ENCODE data around the gene LARP4B. TPM values are rescaled to one million over a fixed set of nuclear protein-coding genes. Genes with fewer than 3 reads are reported as not detected.

Gene LARP4B
- polyA plus RNA-seq, 12 donors = 47.1 to 99.8 (median 66.7) TPM; not detected in 1

DNA sequence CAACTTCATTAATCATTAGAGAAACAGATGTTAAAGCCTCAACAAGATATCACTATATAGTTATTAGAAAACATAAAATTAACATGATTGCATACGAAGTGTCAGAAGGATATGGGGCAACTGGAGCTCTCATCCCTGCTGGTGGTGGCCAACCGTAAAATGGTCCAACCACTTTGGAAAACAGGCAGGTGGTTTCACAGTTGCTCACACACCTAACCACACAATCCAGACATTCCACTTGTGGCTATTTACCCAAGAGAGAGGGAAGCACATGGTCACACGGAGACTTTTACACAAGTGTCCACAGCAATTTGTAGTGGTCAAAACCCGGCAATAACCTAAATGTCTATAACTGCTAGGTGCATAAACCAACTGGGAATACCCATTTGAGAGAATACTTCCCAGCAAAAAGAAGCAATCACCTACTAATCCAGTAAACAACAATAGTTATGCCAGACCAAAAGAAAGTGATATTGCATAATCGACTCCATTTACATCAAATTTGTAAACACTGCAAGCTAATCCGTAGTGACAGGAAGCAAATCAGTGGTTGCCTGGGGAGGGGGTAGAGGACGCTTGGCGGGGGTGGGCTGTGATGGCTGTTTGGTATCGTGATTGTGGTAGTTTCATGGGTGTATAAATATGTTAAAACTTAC, 91.8 kb downstream of the LARP4B start:
- DNase-seq = no peak

DNA sequence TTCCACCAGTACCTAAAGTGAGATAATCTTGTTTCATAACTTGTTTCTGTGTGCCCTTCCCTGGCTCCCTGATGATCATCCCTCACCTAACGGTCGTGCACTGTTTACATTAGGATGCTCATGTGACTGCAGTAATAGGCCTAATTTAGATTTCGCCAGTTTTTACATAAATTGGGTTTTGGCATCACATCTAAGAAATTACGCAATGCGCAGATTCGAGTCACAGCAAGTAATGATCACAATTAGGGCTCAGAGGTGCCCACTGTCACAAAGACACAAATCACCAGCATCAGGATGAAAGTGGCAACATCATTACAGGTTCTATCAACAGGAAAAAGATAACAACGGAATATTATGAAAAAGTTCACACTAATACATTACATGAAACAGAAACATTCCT, 94.7 kb downstream of the LARP4B start:
- DNase-seq = no peak

DNA sequence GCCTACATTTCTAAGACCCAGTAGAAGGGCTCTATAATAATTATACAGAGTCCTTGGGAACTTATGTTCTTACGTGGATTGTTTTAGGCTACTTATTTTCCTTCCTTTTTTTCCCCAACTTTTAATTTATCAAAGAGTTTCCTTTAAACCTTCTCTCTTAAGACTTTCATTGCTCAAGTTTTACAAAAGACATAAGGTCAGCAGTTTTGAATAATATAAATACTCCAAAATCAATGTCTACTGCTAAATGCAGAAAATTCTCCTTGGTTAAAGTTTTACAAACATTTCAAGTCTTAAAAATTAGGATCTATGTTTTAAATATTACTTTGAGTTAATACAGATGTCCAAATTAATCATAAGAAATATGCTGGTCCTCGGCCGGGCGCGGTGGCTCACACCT, 97.0 kb downstream of the LARP4B start:
- no peak for DNase-seq

DNA sequence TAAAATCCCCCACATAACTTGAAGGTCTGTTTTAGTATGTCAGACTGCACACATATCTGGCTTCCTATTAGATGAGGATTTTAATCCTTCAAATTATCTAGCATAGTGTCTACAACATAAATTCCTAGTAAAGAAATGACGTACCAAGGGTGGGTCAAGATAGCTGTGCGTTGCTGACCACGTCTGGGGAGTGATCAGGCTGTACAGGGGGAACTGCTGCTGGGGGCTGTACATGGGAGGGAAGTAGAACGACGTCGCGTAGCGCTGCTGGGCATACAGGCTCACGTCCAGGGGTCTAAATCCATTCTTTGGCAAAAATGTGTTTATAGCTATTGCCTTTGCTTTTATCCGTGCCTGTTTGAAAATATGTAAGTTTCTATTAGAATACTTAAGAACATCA, 102.3 kb downstream of the LARP4B start:
- DNase-seq = no peak

DNA sequence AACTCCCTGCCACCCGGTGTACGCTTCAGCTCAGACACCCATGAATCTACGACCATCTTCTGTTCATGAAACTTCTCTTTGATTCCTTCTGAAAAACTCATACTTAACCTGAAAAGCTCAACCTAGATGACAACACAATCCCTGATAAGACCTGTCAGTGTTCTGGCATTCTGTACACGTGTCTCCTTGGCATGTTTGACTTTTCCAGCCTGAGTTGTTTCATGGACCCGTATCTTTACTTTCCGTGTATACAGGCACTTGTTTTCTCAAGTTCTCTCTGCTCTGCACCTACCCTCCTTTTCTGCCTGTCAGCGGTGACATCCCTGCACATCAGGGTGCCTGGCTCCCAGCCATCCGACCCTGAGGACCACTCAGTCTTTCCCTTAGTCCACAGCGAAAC, 103.3 kb downstream of the LARP4B start:
- DNase-seq = no peak

DNA sequence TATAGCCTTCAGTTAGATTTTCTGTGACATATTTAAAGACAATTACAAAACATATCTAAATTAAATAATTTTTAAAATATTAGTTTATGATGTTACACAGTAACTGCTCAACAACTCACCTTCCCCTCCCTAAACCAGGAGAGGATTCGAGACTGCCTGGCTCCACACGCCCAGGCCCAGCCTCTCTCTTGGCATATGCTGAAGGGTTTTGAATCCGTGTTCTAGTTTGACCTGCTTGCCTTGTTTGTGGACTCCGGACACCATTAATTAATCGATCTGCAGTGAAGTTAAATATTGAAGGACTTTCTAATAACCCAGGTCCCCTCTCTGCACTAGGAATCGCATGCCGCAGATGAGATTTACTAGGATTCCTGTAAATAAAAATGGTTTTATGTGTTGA, 106.6 kb downstream of the LARP4B start:
- no peak for DNase-seq

DNA sequence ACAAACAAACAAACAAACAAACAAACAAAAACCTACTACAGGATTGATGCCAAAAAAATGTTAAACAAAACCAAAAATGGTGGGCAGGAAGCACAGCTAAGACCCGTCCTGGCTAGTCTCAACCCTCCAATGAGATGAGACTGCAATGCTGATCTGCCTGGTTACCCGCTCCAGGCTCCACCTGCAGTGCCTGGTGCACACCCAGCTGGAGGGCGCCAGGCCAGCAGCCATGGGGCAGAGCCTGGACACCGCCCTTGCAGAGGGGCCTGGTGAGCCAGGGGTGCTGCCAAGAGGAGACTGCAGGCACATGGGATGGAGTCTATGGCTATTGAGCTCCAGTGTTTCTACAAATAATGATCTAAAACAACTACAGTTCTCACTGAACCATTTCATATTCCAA, 107.0 kb downstream of the LARP4B start:
- DNase-seq = no peak

DNA sequence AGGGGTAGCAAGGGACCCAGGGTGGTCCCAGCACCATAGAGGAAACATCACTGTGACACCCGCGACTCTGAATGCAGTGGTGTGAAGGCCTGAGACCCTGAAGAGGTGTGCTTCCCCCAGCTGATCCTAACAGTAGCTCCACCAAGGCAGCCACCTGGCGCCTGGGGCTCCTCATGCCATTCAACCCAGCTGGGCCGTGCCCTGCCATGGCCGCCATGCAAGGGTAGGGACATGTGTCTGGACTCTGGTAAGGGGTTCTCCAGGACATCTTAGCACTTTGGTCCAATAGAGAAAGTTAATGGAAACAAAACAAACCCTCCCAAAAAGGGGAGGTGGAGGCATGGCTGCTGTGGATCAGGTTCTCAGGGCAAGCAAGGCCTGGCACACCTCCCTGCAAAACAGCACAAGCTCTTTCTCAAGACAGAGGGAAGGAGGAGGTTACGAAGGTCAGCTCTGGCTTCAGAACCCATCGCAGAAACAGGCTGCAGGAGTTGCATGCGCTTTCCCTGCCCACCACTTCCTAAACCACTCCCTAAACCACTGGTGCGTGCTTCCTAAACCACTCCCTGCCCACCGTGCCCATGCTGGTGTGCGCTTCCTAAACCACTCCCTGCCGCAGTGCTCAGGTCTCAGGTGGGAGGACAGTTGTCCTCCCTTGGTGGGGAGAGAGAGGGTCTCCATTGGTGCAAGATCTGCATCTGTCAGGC, 108.7 kb downstream of the LARP4B start:
- DNase-seq = no peak

DNA sequence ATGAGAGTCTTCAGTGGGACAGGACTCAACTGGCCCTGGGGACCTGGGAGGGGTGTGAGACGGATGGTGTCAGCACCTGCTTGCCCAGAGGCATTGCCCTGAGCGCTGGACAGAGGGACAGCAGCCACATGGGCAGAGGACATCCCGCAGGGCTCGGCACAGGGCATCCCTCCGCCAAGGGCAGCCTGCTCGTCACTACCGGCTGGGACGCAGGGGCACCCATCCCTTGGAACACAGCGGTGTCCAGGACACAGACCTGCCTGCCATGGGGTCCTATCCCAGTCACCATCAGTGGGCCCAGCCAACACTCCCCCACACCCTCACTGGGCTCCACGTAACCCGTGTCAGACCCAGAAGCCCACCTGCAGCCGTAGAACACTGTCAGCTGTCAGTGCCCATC, 109.3 kb downstream of the LARP4B start:
- DNase-seq = no peak

DNA sequence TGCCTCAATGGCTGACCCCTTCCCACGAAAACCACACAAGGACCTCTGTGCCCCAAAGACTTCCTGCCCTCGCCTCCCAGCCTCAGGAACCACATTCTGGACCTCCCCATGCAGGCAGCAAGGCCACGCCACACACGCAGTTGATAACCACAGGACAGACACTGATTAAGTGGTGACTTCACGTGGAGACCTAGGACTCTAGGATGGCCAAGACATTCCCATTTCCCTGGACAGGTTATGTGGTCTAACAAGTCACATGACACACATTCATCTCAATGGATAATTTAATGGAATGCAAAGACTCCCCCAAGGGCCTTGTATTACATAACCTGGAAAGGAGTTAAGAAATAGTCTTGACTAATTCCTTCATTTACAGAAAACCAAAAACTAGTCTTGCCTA, 110.2 kb downstream of the LARP4B start:
- DNase-seq = no peak

DNA sequence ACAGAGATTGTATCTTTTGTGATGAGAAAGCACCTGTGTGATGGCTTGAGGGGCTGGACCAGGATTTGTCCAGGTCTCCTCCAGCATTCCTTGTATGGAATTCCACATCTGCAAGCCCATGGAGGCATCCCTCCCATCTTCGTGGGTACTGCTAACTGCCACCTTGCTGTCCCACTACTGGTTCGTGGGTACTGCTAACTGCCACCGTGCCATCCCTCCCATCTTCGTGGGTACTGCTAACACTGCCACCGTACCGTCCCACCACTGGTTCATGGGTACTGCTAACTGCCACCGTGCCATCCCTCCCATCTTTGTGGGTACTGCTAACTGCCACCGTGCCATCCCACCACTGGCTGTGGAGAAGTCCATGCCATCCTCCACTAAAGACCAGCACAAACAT, 111.7 kb downstream of the LARP4B start:
- no peak for DNase-seq

DNA sequence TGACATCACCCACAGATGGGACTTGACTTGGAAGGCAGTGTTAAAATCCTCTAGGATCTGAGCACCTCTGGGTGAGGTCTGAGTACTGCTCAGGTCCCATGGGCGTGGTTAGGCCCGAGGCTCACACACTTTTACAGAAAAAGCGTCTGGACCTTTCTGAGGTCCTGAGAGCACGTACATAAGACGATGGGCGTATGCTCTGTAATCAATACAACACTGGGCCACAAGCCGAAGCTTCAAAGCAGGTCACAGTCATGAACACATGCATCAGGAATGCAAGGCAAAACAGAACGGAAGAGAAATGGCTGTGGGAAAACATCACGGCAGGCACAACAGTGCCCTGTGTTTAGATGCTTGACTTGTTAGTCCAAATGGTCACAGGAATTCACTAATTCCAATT, 112.2 kb downstream of the LARP4B start:
- no peak for DNase-seq

DNA sequence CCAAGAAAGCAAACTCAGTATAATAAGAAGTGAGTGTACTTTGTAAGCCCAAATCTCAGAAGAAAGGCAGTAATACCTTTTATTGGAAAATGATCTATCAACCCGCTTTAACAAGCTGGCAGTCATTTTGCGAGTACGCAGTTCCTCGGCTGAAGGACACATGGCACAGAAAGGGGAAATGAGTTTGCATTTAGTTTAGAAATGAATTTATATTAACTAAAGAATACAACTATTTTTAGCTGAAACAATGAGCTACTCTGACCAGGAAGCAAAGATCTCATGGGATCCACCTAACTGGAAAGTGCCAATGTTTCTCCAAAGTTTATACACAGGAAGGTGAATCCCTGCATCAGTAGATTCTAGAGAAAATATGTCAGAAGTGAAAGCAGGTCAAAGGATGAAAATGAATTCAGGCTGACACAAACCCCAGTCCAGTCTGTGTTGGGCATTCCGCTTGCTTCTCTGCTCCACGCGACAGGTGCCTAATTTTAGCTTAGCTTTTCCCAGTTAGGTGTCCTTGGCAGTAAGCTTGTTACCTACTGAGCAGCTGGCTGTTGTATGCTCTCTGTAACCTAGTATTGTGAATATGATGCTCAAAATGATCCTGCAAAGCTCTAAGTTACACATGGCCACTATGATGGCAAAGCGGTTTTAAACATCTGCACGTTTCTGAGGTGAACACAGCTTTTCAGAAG, 112.8 kb downstream of the LARP4B start:
- DNase-seq = no peak

DNA sequence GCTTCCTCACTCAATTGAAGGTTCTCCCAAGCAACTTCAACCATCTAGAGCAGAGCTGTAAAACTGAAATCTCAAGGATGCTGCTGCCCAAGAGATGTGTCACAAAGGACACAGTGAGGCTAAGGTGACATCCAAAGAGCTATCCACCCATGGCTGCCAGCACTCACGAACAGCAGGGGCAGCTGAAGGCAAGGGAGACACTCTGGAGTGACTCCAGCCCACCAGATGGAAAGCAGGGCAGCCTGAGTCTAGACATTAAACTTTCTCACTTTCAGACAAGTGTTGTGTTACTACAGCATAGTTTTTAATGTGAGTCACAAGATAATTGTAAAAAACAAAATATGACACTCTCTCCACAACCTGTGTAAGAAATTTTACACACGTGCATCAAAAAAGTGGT, 113.5 kb downstream of the LARP4B start:
- DNase-seq = no peak

DNA sequence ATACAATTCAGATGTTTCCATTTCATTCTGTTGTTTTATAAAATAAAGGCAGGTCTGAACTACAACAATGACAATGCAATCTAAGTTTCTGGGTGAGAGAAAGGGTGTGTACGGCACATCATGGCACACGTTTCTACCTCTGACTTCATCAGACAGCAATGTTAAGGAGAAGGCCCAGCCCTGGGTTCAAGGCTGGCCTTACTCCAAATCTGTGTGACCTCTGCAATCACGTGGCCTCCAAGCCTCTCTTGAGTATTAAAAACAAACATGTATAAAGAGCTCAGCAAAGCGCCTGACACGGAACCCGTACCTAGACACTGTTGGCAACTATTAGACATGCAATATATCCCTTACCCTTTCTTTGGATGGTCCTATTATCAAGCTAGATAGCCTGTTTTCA, 114.1 kb downstream of the LARP4B start:
- no peak for DNase-seq

DNA sequence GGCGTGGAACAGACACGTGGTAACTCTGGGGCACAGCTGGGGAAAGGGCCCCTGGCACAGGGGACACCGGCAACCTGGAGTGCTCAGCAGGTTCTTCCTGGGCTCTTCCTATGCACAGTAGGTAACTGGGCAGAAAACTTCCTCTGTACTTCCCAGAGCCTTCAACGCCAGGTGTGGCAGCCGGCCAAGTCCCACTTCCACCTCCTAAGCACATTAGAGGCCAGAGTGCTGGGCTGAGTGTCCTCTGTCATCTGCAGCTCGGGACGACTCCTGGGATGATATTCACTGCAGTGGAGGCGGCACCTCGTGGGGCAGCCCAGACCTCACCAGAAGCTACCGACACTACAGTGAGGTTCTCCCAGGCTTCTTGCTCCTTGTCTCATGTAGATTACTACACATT, 114.5 kb downstream of the LARP4B start:
- DNase-seq = no peak

DNA sequence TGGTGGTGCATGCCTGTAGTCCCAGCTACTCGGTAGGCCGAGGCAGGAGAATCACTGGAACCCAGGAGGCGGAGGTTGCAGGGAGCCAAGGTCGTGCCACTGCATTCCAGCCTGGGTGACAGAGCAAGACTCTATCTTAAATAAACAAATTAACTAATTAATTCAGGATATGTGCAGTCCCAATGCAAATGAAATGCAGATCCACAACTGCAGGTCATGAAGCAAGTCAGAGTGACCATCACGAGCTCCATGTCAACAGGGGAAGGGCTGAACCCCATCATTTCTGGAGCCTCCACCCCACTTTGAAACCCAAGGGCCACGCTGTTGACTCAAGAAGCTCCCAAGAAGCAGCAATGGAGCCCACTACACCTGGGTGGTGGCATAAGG, 115.4 kb downstream of the LARP4B start:
- DNase-seq = no peak

DNA sequence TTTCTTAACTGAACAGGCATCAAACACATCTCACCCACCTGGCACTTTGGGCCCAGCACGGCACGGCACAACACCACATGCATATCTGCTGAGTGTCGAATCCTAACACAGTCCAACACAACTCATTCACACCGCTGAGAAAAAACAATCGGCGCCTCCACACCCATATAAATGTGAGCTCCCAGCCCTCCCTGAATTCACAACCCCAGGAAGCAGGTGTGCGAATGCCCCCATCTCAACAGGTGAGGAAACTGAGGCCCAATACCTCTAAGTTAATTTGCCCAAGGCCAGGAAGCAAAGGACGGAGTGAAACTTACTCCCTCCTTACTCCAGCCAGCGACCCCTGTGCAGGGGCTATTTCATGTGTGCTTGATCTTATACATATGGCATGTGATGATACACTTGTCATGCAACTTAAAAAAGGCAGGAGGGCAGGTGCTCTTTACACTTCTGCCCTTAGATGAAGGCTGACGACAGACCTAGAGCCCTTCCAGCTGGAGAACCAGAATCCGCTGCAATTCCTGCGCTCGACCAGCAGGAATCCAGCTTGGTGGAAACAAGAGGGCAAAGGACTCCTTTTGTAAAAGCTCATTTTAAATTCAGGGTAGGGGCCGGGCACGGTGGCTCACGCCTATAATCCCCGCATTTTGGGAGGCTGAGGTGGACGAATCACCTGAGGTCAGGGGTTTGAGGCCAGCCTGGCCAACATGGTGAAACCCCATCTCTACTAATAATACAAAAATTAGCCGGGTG, 116.0 kb downstream of the LARP4B start:
- DNase-seq = no peak

DNA sequence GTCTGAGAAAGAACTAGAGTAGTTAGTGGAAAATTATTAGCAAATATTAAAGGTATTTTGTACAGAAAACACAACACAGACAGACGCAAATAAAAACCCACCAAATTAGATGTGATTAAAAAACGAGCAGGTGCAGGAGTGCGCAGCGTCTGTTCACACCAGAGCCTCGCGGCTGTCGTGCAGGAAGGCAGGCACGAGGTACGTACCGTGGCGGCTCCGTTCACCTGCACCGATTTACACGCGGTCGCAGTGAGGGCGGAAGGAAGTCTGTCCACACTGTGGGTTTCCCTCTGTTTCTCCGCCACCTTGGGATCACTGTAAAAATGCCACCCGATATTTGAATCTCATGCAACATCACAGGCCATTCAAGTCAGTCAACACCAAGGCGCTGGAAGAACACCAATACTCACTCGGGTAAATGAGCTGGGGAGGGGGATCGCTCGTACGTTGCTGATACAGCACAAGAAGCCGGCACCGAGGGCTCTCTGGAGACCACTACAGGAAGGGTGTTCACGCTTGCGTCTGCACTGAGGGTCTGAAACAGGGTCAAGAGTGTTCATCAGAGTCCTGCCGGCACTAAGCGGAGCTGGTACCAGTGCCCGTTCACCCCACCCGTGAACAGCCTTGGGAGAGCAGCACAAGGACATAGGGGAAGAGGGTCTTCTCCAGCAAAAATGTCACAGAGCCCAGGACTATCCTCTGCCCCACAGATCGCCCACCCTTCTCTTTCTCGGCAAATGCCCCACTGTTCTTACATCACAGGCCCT, 116.8 kb downstream of the LARP4B start:
- DNase-seq = no peak

DNA sequence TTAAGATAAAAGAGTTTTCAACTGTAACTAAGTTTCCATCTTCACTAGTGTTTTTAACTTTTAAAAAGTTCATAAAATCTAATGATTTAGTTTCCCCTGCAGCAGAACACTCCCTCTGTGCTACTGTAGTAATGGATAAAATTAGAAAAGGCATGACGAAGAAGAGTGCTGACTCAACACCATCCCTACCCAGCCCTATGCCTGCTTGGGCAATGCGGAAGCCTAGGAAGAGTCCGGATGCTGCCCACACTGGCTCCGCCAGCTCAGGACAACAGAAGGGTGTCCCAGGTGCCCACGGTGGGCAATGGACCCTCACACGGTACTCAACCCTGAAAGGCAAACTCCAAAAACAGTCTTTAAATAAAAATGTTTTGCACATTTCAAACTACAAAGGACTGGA, 118.2 kb downstream of the LARP4B start:
- DNase-seq = no peak

DNA sequence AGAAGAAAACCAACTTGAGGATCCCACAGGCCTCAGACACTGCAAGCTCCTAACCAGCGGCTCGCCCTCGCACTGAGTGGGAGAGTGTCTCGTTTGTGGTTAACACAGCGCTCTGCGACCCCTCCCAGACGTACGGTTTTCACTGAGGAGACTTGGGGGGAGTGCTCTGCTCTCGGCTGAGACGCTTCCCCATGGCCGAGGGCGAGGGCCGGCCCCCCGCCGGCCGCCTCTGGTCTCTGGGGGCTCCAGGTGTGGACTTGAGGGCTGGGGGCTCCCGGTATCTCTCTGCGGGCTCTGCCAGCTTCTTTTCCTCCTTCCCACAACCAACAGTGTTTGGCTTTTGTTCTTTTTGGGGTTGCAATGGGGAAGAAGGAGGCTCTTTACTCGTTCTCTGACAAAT, 118.7 kb downstream of the LARP4B start:
- no peak for DNase-seq

Data from muscle of arm (tissue), 12 donors.